ENCODE results near the gene TAF8. TPM values are rescaled to one million over a fixed set of nuclear protein-coding genes. Genes with fewer than 3 reads are reported as not detected.

Gene TAF8
- polyA plus RNA-seq, 1 of the 3 experiments (the other 2 are of a cell fraction), result 27.8 TPM

DNA sequence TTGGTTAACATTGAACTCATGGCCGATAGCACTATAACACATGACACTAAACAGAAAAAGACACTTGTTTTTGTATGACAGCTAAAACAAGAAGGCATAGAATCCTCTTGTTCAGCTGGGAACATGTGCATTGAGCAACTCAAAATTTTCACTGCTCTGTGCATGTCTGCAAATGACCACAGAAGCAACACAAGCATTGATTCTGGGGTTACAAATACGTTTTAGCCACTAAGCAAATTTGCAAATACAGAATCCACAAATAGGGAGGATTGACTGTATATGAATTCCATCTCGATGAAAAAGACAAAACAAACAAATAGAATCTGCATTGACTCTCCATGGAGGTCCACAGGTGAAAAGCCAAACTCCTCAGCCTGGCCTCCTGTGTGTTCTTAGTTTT lies 60.4 kb downstream of the TAF8 start:
- no peaks in the 10 kb centered on the region for H3K27me3 ChIP-seq (ENCODE audit: insufficient read depth)
- 39% methylated on average over 3 of the region's 3 CpGs for WGBS (ENCODE audit: low lambda C conversion rate)
- H2AFZ ChIP-seq (ENCODE audit: low read depth), result no peak overlapping the region
- no peak overlapping the region for H3K9ac ChIP-seq
- no peak for DNase-seq
- H3K9me2 ChIP-seq, result no peaks in the 10 kb centered on the region
- H3K79me2 ChIP-seq (ENCODE audit: insufficient read depth), result no peaks in the 10 kb centered on the region
- H3K4me3 ChIP-seq (ENCODE audit: low read depth in 2 of 2, low read length in 1 of 2), result no peak overlapping the region
- H3K4me2 ChIP-seq, result no peak overlapping the region
- H3K9me3 ChIP-seq, result no peaks in the 10 kb centered on the region
- H3K27ac ChIP-seq (ENCODE audit: low read depth in 2 of 2, low read length in 1 of 2), result no peak overlapping the region
- CTCF ChIA-PET, result interaction anchor here (0.6 kb wide), 1 partner anchor 27 kb away, joined by 3 read pairs; no protein-coding TSS in a partner anchor
- no peaks in the 10 kb centered on the region for H3K36me3 ChIP-seq (replicated peaks in 1 of 2; ENCODE audit: control insufficient read depth in 1 of 2, insufficient read depth in 2 of 2, low read length in 1 of 2)
- TF ChIP-seq FOXJ3 (CRISPR knock-in tag; IDR thresholded peaks at IDR 0.05), result no peak
- TF ChIP-seq, protein P1, sequence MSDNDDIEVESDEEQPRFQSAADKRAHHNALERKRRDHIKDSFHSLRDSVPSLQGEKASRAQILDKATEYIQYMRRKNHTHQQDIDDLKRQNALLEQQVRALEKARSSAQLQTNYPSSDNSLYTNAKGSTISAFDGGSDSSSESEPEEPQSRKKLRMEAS (IDR thresholded peaks at IDR 0.05; ENCODE audit: low read depth), result no peak
- TF ChIP-seq MEF2A (IDR thresholded peaks at IDR 0.05; ENCODE audit: borderline replicate concordance, low read depth), result no peak
- no peak for TF ChIP-seq MXI1 (IDR thresholded peaks at IDR 0.05; ENCODE audit: low read depth, low read length)
- TF ChIP-seq, protein P2, sequence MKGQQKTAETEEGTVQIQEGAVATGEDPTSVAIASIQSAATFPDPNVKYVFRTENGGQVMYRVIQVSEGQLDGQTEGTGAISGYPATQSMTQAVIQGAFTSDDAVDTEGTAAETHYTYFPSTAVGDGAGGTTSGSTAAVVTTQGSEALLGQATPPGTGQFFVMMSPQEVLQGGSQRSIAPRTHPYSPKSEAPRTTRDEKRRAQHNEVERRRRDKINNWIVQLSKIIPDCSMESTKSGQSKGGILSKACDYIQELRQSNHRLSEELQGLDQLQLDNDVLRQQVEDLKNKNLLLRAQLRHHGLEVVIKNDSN (IDR thresholded peaks at IDR 0.05; ENCODE audit: borderline replicate concordance, low read depth), result no peak
- no peak for TF ChIP-seq NRF1 (IDR thresholded peaks at IDR 0.05; ENCODE audit: low read depth, low read length)
- TF ChIP-seq SIN3A (IDR thresholded peaks at IDR 0.05; ENCODE audit: borderline replicate concordance, low read depth, low read length), result no peak
- no peak for TF ChIP-seq POLR2AphosphoS5 (IDR thresholded peaks at IDR 0.05; ENCODE audit: low read depth, low read length)
- no peak for TF ChIP-seq GABPA (IDR thresholded peaks at IDR 0.05; ENCODE audit: low read depth)
- TF ChIP-seq, protein P3, sequence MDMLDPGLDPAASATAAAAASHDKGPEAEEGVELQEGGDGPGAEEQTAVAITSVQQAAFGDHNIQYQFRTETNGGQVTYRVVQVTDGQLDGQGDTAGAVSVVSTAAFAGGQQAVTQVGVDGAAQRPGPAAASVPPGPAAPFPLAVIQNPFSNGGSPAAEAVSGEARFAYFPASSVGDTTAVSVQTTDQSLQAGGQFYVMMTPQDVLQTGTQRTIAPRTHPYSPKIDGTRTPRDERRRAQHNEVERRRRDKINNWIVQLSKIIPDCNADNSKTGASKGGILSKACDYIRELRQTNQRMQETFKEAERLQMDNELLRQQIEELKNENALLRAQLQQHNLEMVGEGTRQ (IDR thresholded peaks at IDR 0.05; ENCODE audit: borderline replicate concordance, low read depth, low read length), result no peak
- no peak for TF ChIP-seq JUND (IDR thresholded peaks at IDR 0.05)
- no peak for TF ChIP-seq RXRA (IDR thresholded peaks at IDR 0.05; ENCODE audit: borderline replicate concordance, low read depth)
- no peaks in the 10 kb centered on the region for H3F3A ChIP-seq (replicated peaks; ENCODE audit: insufficient read depth)
- no peaks in the 10 kb centered on the region for H4K20me1 ChIP-seq (ENCODE audit: insufficient read depth)
- POLR2A ChIA-PET, result no interaction called here
- no peaks in the 10 kb centered on the region for H3K4me1 ChIP-seq (ENCODE audit: control insufficient read depth in 1 of 2, insufficient read depth in 2 of 2, low read depth in 1 of 2, low read length in 1 of 2)

DNA sequence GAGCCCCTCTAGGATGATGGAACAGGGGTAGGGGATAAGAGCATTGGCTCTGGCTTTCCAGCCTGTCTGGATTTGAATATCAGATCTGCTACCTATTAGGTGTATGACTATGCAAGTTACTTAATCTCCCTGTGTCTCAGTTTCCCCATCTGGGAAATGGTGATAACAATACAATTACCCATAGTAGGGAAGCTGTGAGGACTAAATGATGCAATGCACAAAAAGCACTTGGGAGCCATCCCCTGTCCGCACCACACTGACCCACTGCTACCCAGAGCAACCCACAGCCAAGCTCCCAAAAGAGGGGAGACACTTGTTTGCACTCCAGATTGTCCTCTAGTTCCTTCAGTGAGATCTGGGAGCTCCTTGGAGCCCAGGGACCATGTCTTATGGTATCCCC lies 62.0 kb downstream of the TAF8 start:
- H2AFZ ChIP-seq (ENCODE audit: low read depth), result no peak overlapping the region
- H3K4me2 ChIP-seq, result no peak overlapping the region
- no peak overlapping the region for H3K4me3 ChIP-seq (ENCODE audit: low read depth in 2 of 2, low read length in 1 of 2)
- no peak overlapping the region for H3K27ac ChIP-seq (ENCODE audit: low read depth in 2 of 2, low read length in 1 of 2)
- H4K20me1 ChIP-seq (ENCODE audit: insufficient read depth), result no peaks in the 10 kb centered on the region
- no peaks in the 10 kb centered on the region for H3K4me1 ChIP-seq (ENCODE audit: control insufficient read depth in 1 of 2, insufficient read depth in 2 of 2, low read depth in 1 of 2, low read length in 1 of 2)
- no peaks in the 10 kb centered on the region for H3K79me2 ChIP-seq (ENCODE audit: insufficient read depth)
- CTCF ChIA-PET, result interaction anchor here (1.3 to 1.4 kb wide), 2 partner anchors 17 to 24 kb away, joined by 4 to 5 read pairs; no protein-coding TSS in a partner anchor
- H3F3A ChIP-seq (replicated peaks; ENCODE audit: insufficient read depth), result no peaks in the 10 kb centered on the region
- H3K9ac ChIP-seq, result no peak overlapping the region
- TF ChIP-seq GABPA (IDR thresholded peaks at IDR 0.05; ENCODE audit: low read depth) (no peak), ELF1 (IDR thresholded peaks at IDR 0.05) (no peak), TAF1 (IDR thresholded peaks at IDR 0.05; ENCODE audit: borderline replicate concordance, low read depth, low read length) (no peak)
- TF ChIP-seq, protein P4, sequence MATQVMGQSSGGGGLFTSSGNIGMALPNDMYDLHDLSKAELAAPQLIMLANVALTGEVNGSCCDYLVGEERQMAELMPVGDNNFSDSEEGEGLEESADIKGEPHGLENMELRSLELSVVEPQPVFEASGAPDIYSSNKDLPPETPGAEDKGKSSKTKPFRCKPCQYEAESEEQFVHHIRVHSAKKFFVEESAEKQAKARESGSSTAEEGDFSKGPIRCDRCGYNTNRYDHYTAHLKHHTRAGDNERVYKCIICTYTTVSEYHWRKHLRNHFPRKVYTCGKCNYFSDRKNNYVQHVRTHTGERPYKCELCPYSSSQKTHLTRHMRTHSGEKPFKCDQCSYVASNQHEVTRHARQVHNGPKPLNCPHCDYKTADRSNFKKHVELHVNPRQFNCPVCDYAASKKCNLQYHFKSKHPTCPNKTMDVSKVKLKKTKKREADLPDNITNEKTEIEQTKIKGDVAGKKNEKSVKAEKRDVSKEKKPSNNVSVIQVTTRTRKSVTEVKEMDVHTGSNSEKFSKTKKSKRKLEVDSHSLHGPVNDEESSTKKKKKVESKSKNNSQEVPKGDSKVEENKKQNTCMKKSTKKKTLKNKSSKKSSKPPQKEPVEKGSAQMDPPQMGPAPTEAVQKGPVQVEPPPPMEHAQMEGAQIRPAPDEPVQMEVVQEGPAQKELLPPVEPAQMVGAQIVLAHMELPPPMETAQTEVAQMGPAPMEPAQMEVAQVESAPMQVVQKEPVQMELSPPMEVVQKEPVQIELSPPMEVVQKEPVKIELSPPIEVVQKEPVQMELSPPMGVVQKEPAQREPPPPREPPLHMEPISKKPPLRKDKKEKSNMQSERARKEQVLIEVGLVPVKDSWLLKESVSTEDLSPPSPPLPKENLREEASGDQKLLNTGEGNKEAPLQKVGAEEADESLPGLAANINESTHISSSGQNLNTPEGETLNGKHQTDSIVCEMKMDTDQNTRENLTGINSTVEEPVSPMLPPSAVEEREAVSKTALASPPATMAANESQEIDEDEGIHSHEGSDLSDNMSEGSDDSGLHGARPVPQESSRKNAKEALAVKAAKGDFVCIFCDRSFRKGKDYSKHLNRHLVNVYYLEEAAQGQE (IDR thresholded peaks at IDR 0.05; ENCODE audit: low read depth, low read length), result no peak
- H3K36me3 ChIP-seq (replicated peaks in 1 of 2; ENCODE audit: control insufficient read depth in 1 of 2, insufficient read depth in 2 of 2, low read length in 1 of 2), result no peaks in the 10 kb centered on the region
- no peak for DNase-seq
- H3K27me3 ChIP-seq (ENCODE audit: insufficient read depth), result no peaks in the 10 kb centered on the region
- POLR2A ChIA-PET, result interaction anchor here (1.0 kb wide), 1 partner anchor 13 kb away, joined by 3 read pairs; no protein-coding TSS in a partner anchor
- no peaks in the 10 kb centered on the region for H3K9me2 ChIP-seq
- 100% methylated on average over 1 of the region's 1 CpG for WGBS (ENCODE audit: low lambda C conversion rate)
- H3K9me3 ChIP-seq, result no peaks in the 10 kb centered on the region

Measured in SK-N-SH (cell line).